Adrenal gland (tissue), 19 donors: ENCODE results near the gene IFRD2. TPM values are rescaled to one million over a fixed set of nuclear protein-coding genes. Genes with fewer than 3 reads are reported as not detected.

Source experiments
- DNase-seq, 7 donors: peaks; one replicate each; pipeline ENCODE4 v3.0.0-alpha.2; 2019 to 2020
- H3K27ac ChIP-seq, 5 donors: fragments of 200-600 bp; sonication (generic) in 4 of 5; 1 replicate in 3 of 5; 2 replicates in 2 of 5; pipeline versions ENCODE4 v1.5.1 to v1.8.0; 2016 to 2020; ENCODE audit warnings: mild to moderate bottlenecking in 1 of 5
- H3K27me3 ChIP-seq: fragments of 200-600 bp; 2 replicates; pipeline ENCODE4 v1.8.0; 2021
- H3K36me3 ChIP-seq, 2 donors: fragments of 200-600 bp; replicated peaks in 1 of 2; 1 replicate in 1 of 2; 2 replicates in 1 of 2; pipeline versions ENCODE4 v1.5.1 to v1.8.0; 2018 to 2022
- H3K4me1 ChIP-seq, 2 donors: fragments of 200-600 bp; replicated peaks in 1 of 2; 1 replicate in 1 of 2; 2 replicates in 1 of 2; pipeline versions ENCODE4 v1.5.1 to v1.8.0; 2018 to 2021
- H3K4me3 ChIP-seq, 4 donors: fragments of 200-600 bp; sonication (generic) in 3 of 4; one replicate each; pipeline ENCODE4 v1.5.1; 2016 to 2018
- H3K9me3 ChIP-seq, 3 donors: fragments of 200-600 bp; sonication (generic) in 1 of 3; replicated peaks in 1 of 3; 1 replicate in 2 of 3; 2 replicates in 1 of 3; pipeline versions ENCODE4 v1.5.1 to v1.8.0; 2016 to 2021
- POLR2A ChIP-seq, 2 donors: fragments of 450-650 bp; IDR thresholded peaks; one replicate each; pipeline ENCODE4 v1.6.1; 2017; ENCODE audit warnings: antibody characterized with exemption in 2 of 2, mild to moderate bottlenecking in 2 of 2, moderate library complexity in 1 of 2
- WGBS, 4 donors: extraction: QIAGEN DNeasy Blood & Tissue Kit in 2 of 4; methylation state at CpG; one replicate each; pipeline versions ENCODE4 v1.1.5 to v1.1.7; 2013 to 2017; 5-methylcytosine and 5-hydroxymethylcytosine counted together
- intact Hi-C, 2 donors: fragments of 100-400 bp; cut with DNase I; formaldehyde crosslinking; loops; one replicate each; pipeline versions ENCODE4 v1.14.1 to v1.15.0; 2022 to 2023
- long read RNA-seq, 10 donors: library from polyadenylated mRNA in 3 of 10; unstranded in 2 of 10; stranded (forward) in 1 of 10; transcript quantifications; one replicate each; pipeline ENCODE4 v2.0.0 and lab custom pipeline, GENCODE V29; 2021 to 2026
- polyA plus RNA-seq, 3 donors: library from polyadenylated mRNA; stranded (reverse); fragments of 200-250 nt in 2 of 3; fragments of 350-450 nt in 1 of 3; fragmentation: Illumina TruSeq in 1 of 3; extraction: RNeasy Lipid Tissue Mini Kit (QIAGEN cat#74804) in 1 of 3; gene quantifications; one replicate each; pipeline ENCODE4 v1.2.3, GENCODE V29; 2013 to 2014
- total RNA-seq, 9 donors: library from RNA; depleted of rRNA in 4 of 9; stranded (reverse); fragments of >200 nt in 4 of 9; fragments of 120-200 nt in 1 of 9; fragmentation: NEBNext Ultra II Directional in 1 of 9; extraction: Animal tissue kit (Norgen Biotek cat#: 25700) in 1 of 9; gene quantifications; one replicate each; pipeline versions ENCODE4 v1.1.0 to v1.2.4, GENCODE V29; 2013 to 2023
- TF ChIP-seq, protein P1 (sequence below), 6 experiments: fragments of 450-650 bp in 4 of 6; fragments of 200-600 bp in 2 of 6; sonication (generic) in 1 of 6; IDR thresholded peaks; 1 replicate in 5 of 6; 2 replicates in 1 of 6; pipeline versions ENCODE4 v1.5.1 to v1.8.0; 2016 to 2021; ENCODE audit warnings: antibody characterized with exemption in 6 of 6, mild to moderate bottlenecking in 2 of 6, moderate library complexity in 1 of 6
- donor health status: healthy with polysubstance abuse.
- donor health status: Bipolar disorder and iron deficiency.
- donor health status: DM: yes; HTN: yes; CAD: no.
- donor health status: DM: no; HTN: no; CAD: no.
- donor health status: DM: no; HTN: no; CAD: no.
- donor health status: DM: yes; HTN: yes; CAD: no.

Gene IFRD2, protein sequence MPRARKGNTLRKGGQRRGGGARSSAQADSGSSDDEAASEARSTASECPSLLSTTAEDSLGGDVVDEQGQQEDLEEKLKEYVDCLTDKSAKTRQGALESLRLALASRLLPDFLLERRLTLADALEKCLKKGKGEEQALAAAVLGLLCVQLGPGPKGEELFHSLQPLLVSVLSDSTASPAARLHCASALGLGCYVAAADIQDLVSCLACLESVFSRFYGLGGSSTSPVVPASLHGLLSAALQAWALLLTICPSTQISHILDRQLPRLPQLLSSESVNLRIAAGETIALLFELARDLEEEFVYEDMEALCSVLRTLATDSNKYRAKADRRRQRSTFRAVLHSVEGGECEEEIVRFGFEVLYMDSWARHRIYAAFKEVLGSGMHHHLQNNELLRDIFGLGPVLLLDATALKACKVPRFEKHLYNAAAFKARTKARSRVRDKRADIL
- total RNA-seq (10 to 100 TPM; 31.6 to 96.3 (median 52.8) TPM), polyA plus RNA-seq (100 to 1,000 TPM in 2 of 3 donors, 10 to 100 TPM in 1; 55.9 to 182 (median 144) TPM)
- long read RNA-seq, donor 1, transcript IFRD2-202 (12 exons, 2,109 nt): major isoform, 8 of 14 reads
- long read RNA-seq, donor 1, partial matches to known transcripts: 5 of 14 reads
- long read RNA-seq, donor 1, other reads (novel, unspliced or antisense): 0 of 14 reads
- long read RNA-seq, donor 2, partial matches to known transcripts: 0 of 4 reads
- long read RNA-seq, donor 2, other reads (novel, unspliced or antisense): 0 of 4 reads
- long read RNA-seq, donor 3, transcript IFRD2-202 (12 exons, 2,109 nt): major isoform, 7 of 10 reads
- long read RNA-seq, donor 3, partial matches to known transcripts: 0 of 10 reads
- long read RNA-seq, donor 3, other reads (novel, unspliced or antisense): 0 of 10 reads
- long read RNA-seq, donor 4, transcript IFRD2-202 (12 exons, 2,109 nt): major isoform, 43 of 53 reads
- long read RNA-seq, donor 4, partial matches to known transcripts: 3 of 53 reads
- long read RNA-seq, donor 4, other reads (novel, unspliced or antisense): 7 of 53 reads
- long read RNA-seq, donor 5, transcript IFRD2-202 (12 exons, 2,109 nt): major isoform, 187 of 242 reads
- long read RNA-seq, donor 5, partial matches to known transcripts: 21 of 242 reads
- long read RNA-seq, donor 5, other reads (novel, unspliced or antisense): 33 of 242 reads
- long read RNA-seq, donor 6, transcript IFRD2-202 (12 exons, 2,109 nt): major isoform, 38 of 47 reads
- long read RNA-seq, donor 6, partial matches to known transcripts: 4 of 47 reads
- long read RNA-seq, donor 6, other reads (novel, unspliced or antisense): 5 of 47 reads
- long read RNA-seq, donor 7, partial matches to known transcripts: 0 of 4 reads
- long read RNA-seq, donor 7, other reads (novel, unspliced or antisense): 0 of 4 reads
- long read RNA-seq, donor 8, transcript IFRD2-202 (12 exons, 2,109 nt): major isoform, 14 of 23 reads
- long read RNA-seq, donor 8, partial matches to known transcripts: 8 of 23 reads
- long read RNA-seq, donor 8, other reads (novel, unspliced or antisense): 0 of 23 reads
- long read RNA-seq, donor 9, partial matches to known transcripts: 0 of 3 reads
- long read RNA-seq, donor 9, other reads (novel, unspliced or antisense): 0 of 3 reads
- long read RNA-seq, donor 10: 0 reads

DNA sequence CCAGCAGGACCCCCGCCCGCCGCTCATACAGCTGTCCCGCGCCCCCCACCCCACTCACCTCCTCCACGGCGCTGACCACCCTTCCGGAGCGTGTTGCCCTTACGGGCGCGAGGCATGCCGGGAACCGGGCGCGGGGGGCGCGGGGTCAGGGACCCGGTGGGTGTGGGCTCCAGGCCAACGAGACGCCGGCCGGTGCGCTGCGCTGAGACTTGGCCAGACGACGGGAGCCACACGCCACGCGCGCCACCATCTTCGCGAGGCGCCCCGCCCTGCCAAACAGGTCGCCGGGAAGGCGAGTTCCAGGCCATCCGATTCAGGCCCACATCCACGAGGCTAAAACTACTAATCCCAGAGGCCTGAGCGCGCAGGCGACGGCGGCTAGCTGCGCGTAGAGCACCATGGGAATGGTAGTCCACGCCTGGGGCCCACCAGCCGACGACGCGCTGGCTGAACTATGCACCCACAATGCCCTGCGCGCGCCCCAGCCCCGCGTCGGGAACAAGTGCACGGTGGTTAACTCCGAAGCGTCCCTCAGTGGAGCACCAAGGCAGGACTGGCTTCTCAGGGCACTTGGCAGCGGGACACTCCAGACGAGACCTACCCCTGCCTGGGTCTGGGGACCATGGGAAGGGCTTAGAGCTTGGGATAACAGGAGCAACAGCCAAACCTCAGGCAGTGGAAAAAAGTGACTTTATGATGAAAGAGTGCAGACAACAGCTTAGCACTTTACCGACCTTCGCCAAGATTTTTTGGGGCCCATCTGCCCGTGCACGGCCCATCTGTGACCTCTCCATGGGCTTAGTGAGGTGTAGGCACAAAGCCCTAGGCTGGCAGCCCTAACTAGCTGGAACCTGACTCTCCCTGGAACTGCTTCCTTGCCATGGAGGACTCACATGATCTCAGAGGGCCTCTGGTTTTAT is at the start of gene IFRD2:
TSS of gene IFRD2 (minus strand) at position 271 of the 920 bp plus-strand sequence. CDS start at position 116, 155 bp downstream.
- Histone ChIP-seq H3K4me1 (peaks cover 19 to 21% of the 10 kb centered on the region in 2 donors), H3K36me3 (peaks cover 0 to 28% of the 10 kb centered on the region in 2 donors), H3K9me3 (no peaks in the 10 kb centered on the region), H3K4me3 (peak within 1 kb of the TSS; percentile 3 to 84 (median 78)), H3K27me3 (no peaks in the 10 kb centered on the region), H3K27ac (peak within 1 kb of the TSS; percentile 23 to 92 (median 82))
- DNase-seq: peak; percentile 95 to 99 (median 98)
- 0 to 10% (median 1%) methylated on average over 5 to 67 of the region's 67 CpGs for WGBS, 4 donors
- intact Hi-C loops: no loop called here
- TF ChIP-seq, protein P1, sequence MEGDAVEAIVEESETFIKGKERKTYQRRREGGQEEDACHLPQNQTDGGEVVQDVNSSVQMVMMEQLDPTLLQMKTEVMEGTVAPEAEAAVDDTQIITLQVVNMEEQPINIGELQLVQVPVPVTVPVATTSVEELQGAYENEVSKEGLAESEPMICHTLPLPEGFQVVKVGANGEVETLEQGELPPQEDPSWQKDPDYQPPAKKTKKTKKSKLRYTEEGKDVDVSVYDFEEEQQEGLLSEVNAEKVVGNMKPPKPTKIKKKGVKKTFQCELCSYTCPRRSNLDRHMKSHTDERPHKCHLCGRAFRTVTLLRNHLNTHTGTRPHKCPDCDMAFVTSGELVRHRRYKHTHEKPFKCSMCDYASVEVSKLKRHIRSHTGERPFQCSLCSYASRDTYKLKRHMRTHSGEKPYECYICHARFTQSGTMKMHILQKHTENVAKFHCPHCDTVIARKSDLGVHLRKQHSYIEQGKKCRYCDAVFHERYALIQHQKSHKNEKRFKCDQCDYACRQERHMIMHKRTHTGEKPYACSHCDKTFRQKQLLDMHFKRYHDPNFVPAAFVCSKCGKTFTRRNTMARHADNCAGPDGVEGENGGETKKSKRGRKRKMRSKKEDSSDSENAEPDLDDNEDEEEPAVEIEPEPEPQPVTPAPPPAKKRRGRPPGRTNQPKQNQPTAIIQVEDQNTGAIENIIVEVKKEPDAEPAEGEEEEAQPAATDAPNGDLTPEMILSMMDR (IDR thresholded peaks at IDR 0.05): no peak
- TF ChIP-seq POLR2A (IDR thresholded peaks at IDR 0.05): peak in 1 of 2 donors; percentile 88

DNA sequence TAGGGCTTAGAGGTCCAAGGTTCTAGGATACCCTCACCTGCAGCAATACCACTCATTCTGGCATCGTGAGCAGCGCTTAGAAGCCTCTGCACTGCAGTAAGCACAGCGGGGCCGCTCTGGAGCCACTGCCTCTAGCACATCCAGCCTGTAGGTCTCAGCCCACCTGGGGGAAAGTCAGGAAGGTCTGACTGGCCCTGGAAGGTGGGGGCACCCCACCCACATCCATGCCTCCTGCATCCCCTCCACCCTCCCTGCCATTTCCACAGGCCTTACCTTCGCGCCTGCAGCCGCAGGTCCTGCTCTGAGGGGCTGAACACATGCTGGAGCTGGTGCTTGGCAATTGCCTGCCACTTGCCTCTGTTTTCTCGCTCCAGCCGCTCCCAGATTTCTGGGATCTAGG is 49.3 kb upstream of the IFRD2 start:
- Histone ChIP-seq H3K9me3 (no peaks in the 10 kb centered on the region), H3K4me3 (peak overlapping the region in 1 of 4 donors; percentile 64), H3K27ac (peak overlapping the region in 1 of 5 donors; percentile 92), H3K27me3 (no peaks in the 10 kb centered on the region), H3K4me1 (peaks cover 16 to 25% of the 10 kb centered on the region in 2 donors), H3K36me3 (no peaks in the 10 kb centered on the region)
- no peak for DNase-seq
- 83 to 98% (median 92%) methylated on average over 8 to 9 of the region's 9 CpGs for WGBS, 4 donors
- TF ChIP-seq, protein P1 (IDR thresholded peaks at IDR 0.05): no peak
- TF ChIP-seq POLR2A (IDR thresholded peaks at IDR 0.05): no peak
- intact Hi-C loops: no loop called here
